Activated T-helper 1 cell treated with anti-CD3 and anti-CD28 coated beads, Interleukin-12 subunit alpha, Interleukin-12 subunit beta, Interleukin-2, Interleukin-4 antibody, amounts not matched to agents 30 ng/mL and 10 ng/mL and 1 ng/mL, durations not matched to agents 14 hours and 24 hours and 36 hours (primary cell): ENCODE data around the gene EP400. TPM values are rescaled to one million over a fixed set of nuclear protein-coding genes. Genes with fewer than 3 reads are reported as not detected.
"Not testable (repeated sequence)": the region's sequence is repeated elsewhere in the genome, so short reads cannot be mapped to it uniquely, and the experiment has no call there.

ENCODE experiments used
- DNase-seq: peaks from one replicate; pipeline ENCODE4 v3.0.0; 2021; ENCODE audit warnings: low spot score
- H3K27ac Mint-ChIP-seq: one replicate; pipeline ENCODE4 v1.8.0; 2021; ENCODE audit warnings: mild to moderate bottlenecking, mixed read lengths
- H3K27me3 Mint-ChIP-seq: one replicate; pipeline ENCODE4 v1.8.0; 2022; ENCODE audit warnings: mild to moderate bottlenecking, moderate library complexity, mixed read lengths; ENCODE audit not compliant: insufficient read depth
- H3K36me3 Mint-ChIP-seq: one replicate; pipeline ENCODE4 v1.8.0; 2021; ENCODE audit warnings: low read depth, mixed read lengths
- H3K4me1 Mint-ChIP-seq: one replicate; pipeline ENCODE4 v1.8.0; 2021; ENCODE audit warnings: low read depth, mixed read lengths
- H3K4me3 Mint-ChIP-seq: one replicate; pipeline ENCODE4 v1.8.0; 2021; ENCODE audit warnings: mild to moderate bottlenecking, moderate library complexity, mixed read lengths
- H3K9me3 Mint-ChIP-seq: one replicate; pipeline ENCODE4 v1.8.0; 2021; ENCODE audit warnings: mixed read lengths
- intact Hi-C: fragments of 100-400 bp; cut with micrococcal nuclease; formaldehyde crosslinking; loops from one replicate; pipeline ENCODE4 v1.15.1; 2024
- total RNA-seq: library from RNA; stranded (reverse); gene quantifications from 2 replicates; pipeline ENCODE4 v1.2.3, GENCODE V29; 2022

The EP400 gene
- total RNA-seq, 1 donor from 2014 or later: 66.6 TPM

GRCh38 chr12:131959116-131959515 lies 9.4 kb downstream of the EP400 start:
- H3K27me3 Mint-ChIP-seq: no peaks in the 10 kb centered on the region
- DNase-seq: no peak
- H3K4me1 Mint-ChIP-seq: peaks cover 48% of the 10 kb centered on the region
- H3K27ac Mint-ChIP-seq: no peak overlapping the region
- H3K36me3 Mint-ChIP-seq: peaks cover 20% of the 10 kb centered on the region
- no peaks in the 10 kb centered on the region for H3K9me3 Mint-ChIP-seq
- intact Hi-C loops: no loop called here
- H3K4me3 Mint-ChIP-seq: no peak overlapping the region

GRCh38 chr12:131959641-131960589 lies 10.2 kb downstream of the EP400 start:
- intact Hi-C loops: no loop called here
- H3K4me1 Mint-ChIP-seq: peaks cover 52% of the 10 kb centered on the region
- no peak overlapping the region for H3K27ac Mint-ChIP-seq

GRCh38 chr12:131960590-131961325 lies 11.0 kb downstream of the EP400 start:
- H3K27ac Mint-ChIP-seq, intact Hi-C loops, H3K27me3 Mint-ChIP-seq, DNase-seq, H3K4me3 Mint-ChIP-seq, H3K9me3 Mint-ChIP-seq: not testable (repeated sequence)
- Mint-ChIP-seq H3K4me1 (peaks cover 55% of the 10 kb centered on the region), H3K36me3 (peaks cover 24% of the 10 kb centered on the region)

More at GRCh38 chr12:131959641-131960589, 10.2 kb downstream of the EP400 start:
- H3K4me3 Mint-ChIP-seq: no peak overlapping the region
- no peaks in the 10 kb centered on the region for H3K9me3 Mint-ChIP-seq
- peaks cover 23% of the 10 kb centered on the region for H3K36me3 Mint-ChIP-seq
- DNase-seq: no peak
- no peaks in the 10 kb centered on the region for H3K27me3 Mint-ChIP-seq

GRCh38 chr12:131961328-131961727 lies 11.6 kb downstream of the EP400 start:
- Mint-ChIP-seq H3K4me1 (peaks cover 50% of the 10 kb centered on the region), H3K36me3 (peaks cover 20% of the 10 kb centered on the region)
- H3K27ac Mint-ChIP-seq, H3K9me3 Mint-ChIP-seq, DNase-seq, H3K4me3 Mint-ChIP-seq, H3K27me3 Mint-ChIP-seq, intact Hi-C loops: not testable (repeated sequence)

- Mint-ChIP-seq H3K27me3 (no peaks in the 10 kb centered on the region), H3K4me1 (peaks cover 45% of the 10 kb centered on the region), H3K9me3 (no peaks in the 10 kb centered on the region), H3K36me3 (peaks cover 20% of the 10 kb centered on the region), H3K27ac (no peak overlapping the region), H3K4me3 (no peak overlapping the region)
- intact Hi-C loops: no loop called here
- DNase-seq: no peak
These were observed 12.3 kb downstream of the EP400 start for GRCh38 chr12:131962069-131962468.

- no peak for DNase-seq
- intact Hi-C loops: no loop called here
- H3K4me1 Mint-ChIP-seq: peaks cover 48% of the 10 kb centered on the region
- no peak overlapping the region for H3K27ac Mint-ChIP-seq
- H3K9me3 Mint-ChIP-seq: no peaks in the 10 kb centered on the region
- peaks cover 24% of the 10 kb centered on the region for H3K36me3 Mint-ChIP-seq
- no peaks in the 10 kb centered on the region for H3K27me3 Mint-ChIP-seq
- H3K4me3 Mint-ChIP-seq: no peak overlapping the region
These were observed 13.6 kb downstream of the EP400 start for GRCh38 chr12:131963381-131963780.

GRCh38 chr12:131965073-131965472 lies 15.3 kb downstream of the EP400 start:
- Mint-ChIP-seq H3K9me3 (no peaks in the 10 kb centered on the region), H3K36me3 (peaks cover 24% of the 10 kb centered on the region), H3K27ac (no peak overlapping the region), H3K4me3 (no peak overlapping the region), H3K27me3 (no peaks in the 10 kb centered on the region), H3K4me1 (peaks cover 42% of the 10 kb centered on the region)
- intact Hi-C loops: no loop called here
- DNase-seq: no peak

GRCh38 chr12:131971226-131971625 lies 21.5 kb downstream of the EP400 start:
- Mint-ChIP-seq H3K27me3 (no peaks in the 10 kb centered on the region), H3K4me3 (no peak overlapping the region), H3K9me3 (no peaks in the 10 kb centered on the region), H3K4me1 (peaks cover 20% of the 10 kb centered on the region), H3K36me3 (peaks cover 9% of the 10 kb centered on the region), H3K27ac (no peak overlapping the region)
- DNase-seq: no peak
- intact Hi-C loops: no loop called here

GRCh38 chr12:131975228-131975627 lies 25.5 kb downstream of the EP400 start:
- Mint-ChIP-seq H3K27ac (no peak overlapping the region), H3K36me3 (peaks cover 11% of the 10 kb centered on the region), H3K4me1 (peaks cover 20% of the 10 kb centered on the region), H3K27me3 (no peaks in the 10 kb centered on the region), H3K4me3 (no peak overlapping the region), H3K9me3 (no peaks in the 10 kb centered on the region)
- intact Hi-C loops: no loop called here
- no peak for DNase-seq

GRCh38 chr12:131979606-131980005 lies 29.9 kb downstream of the EP400 start:
- Mint-ChIP-seq H3K4me3 (no peak overlapping the region), H3K9me3 (no peaks in the 10 kb centered on the region), H3K27me3 (no peaks in the 10 kb centered on the region), H3K27ac (no peak overlapping the region), H3K36me3 (peaks cover 26% of the 10 kb centered on the region), H3K4me1 (peaks cover 10% of the 10 kb centered on the region)
- intact Hi-C loops: no loop called here
- DNase-seq: no peak

- peaks cover 10% of the 10 kb centered on the region for H3K4me1 Mint-ChIP-seq
- H3K4me3 Mint-ChIP-seq: no peak overlapping the region
- H3K27me3 Mint-ChIP-seq: no peaks in the 10 kb centered on the region
- intact Hi-C loops: no loop called here
- peaks cover 26% of the 10 kb centered on the region for H3K36me3 Mint-ChIP-seq
- DNase-seq: no peak
- no peaks in the 10 kb centered on the region for H3K9me3 Mint-ChIP-seq
- no peak overlapping the region for H3K27ac Mint-ChIP-seq
These were observed 30.5 kb downstream of the EP400 start for GRCh38 chr12:131980263-131980662.

- DNase-seq: no peak
- intact Hi-C loops: no loop called here
- no peaks in the 10 kb centered on the region for H3K27me3 Mint-ChIP-seq
- peaks cover 10% of the 10 kb centered on the region for H3K4me1 Mint-ChIP-seq
- H3K9me3 Mint-ChIP-seq: no peaks in the 10 kb centered on the region
- H3K4me3 Mint-ChIP-seq: no peak overlapping the region
- H3K27ac Mint-ChIP-seq: no peak overlapping the region
- peaks cover 26% of the 10 kb centered on the region for H3K36me3 Mint-ChIP-seq
These were observed 31.6 kb downstream of the EP400 start for GRCh38 chr12:131981388-131981787.

- Mint-ChIP-seq H3K4me1 (peaks cover 10% of the 10 kb centered on the region), H3K4me3 (no peak overlapping the region), H3K36me3 (peaks cover 31% of the 10 kb centered on the region), H3K9me3 (no peaks in the 10 kb centered on the region), H3K27ac (no peak overlapping the region), H3K27me3 (no peaks in the 10 kb centered on the region)
- intact Hi-C loops: no loop called here
- DNase-seq: no peak
These were observed 32.3 kb downstream of the EP400 start for GRCh38 chr12:131982041-131982440.
